Effector memory CD4-positive, alpha-beta T cell (primary cell): ENCODE results near the gene SPINK13.
"Not testable (repeated sequence)": the region's sequence is repeated elsewhere in the genome, so short reads cannot be mapped to it uniquely, and the experiment has no call there.

ENCODE experiments used
- DNase-seq, 3 donors: peaks; one replicate each; pipeline ENCODE4 v3.0.0-alpha.2; 2020
- H3K27ac ChIP-seq: 2 replicates; pipeline ENCODE4 v1.7.0; 2013; ENCODE audit warnings: mild to moderate bottlenecking, low read length, moderate library complexity; ENCODE audit not compliant: insufficient read depth, poor library complexity, severe bottlenecking
- H3K27me3 ChIP-seq: replicated peaks from 2 replicates; pipeline ENCODE4 v1.7.0; 2013; ENCODE audit warnings: mild to moderate bottlenecking, low read length; ENCODE audit not compliant: insufficient read depth, control insufficient read depth, poor library complexity, severe bottlenecking
- H3K36me3 ChIP-seq: 2 replicates; pipeline ENCODE4 v1.7.0; 2013; ENCODE audit warnings: mild to moderate bottlenecking, low read length, moderate library complexity; ENCODE audit not compliant: control insufficient read depth, insufficient read depth
- H3K4me1 ChIP-seq: 2 replicates; pipeline ENCODE4 v1.7.0; 2013; ENCODE audit warnings: low read length, mild to moderate bottlenecking; ENCODE audit not compliant: control insufficient read depth, insufficient read depth, poor library complexity, severe bottlenecking
- H3K4me3 ChIP-seq: 2 replicates; pipeline ENCODE4 v1.7.0; 2013; ENCODE audit warnings: low read length, low read depth, mild to moderate bottlenecking; ENCODE audit not compliant: insufficient read depth, poor library complexity, severe bottlenecking
- H3K9me3 ChIP-seq: 2 replicates; pipeline ENCODE4 v1.7.0; 2013; ENCODE audit warnings: mild to moderate bottlenecking, low read length, moderate library complexity; ENCODE audit not compliant: control insufficient read depth

SPINK13 gene

DNA sequence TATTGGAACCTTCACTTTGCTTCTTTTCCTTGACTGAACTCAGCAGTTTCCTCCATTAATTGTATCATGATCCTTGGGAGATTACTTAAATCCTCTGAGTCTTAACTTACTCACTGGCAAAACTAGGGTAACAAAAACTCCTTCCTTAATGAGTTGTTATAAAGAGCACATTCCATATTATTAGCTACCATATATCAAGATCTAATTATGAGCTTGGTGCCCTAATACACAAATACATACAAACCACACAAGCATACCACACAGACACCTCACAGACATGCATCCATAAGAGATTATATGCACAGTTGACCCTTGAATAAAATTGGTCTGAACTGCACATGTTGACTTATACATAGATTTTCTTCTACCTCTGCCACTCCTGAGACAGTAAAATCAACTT lies 41.2 kb downstream of the SPINK13 start:
- Histone ChIP-seq H3K9me3 (no peaks in the 10 kb centered on the region), H3K27ac (no peak overlapping the region), H3K4me3 (no peak overlapping the region), H3K27me3 (no peaks in the 10 kb centered on the region), H3K36me3 (no peaks in the 10 kb centered on the region), H3K4me1 (no peaks in the 10 kb centered on the region)
- no peak for DNase-seq

DNA sequence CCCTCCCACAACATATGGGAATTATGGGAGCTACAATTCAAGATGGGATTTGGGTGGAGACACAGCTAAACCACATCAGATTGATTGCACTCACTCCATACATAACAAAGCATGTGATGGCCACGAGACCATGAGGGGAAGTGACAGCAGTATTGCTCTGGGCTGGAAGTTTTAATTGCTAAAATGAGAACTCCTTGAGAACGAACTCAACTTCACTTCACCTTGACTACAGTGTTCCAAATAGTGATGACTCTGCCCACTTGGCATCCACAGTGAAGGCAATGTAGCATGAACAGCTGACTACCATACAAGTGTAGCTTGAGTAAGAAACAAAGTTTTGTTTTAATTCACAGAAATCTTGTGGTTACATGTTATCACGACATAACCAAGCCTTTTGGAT lies 42.9 kb downstream of the SPINK13 start:
- Histone ChIP-seq H3K4me3 (no peak overlapping the region), H3K36me3 (no peaks in the 10 kb centered on the region), H3K27me3 (no peaks in the 10 kb centered on the region), H3K27ac (no peak overlapping the region), H3K4me1 (no peaks in the 10 kb centered on the region), H3K9me3 (no peaks in the 10 kb centered on the region)
- no peak for DNase-seq

DNA sequence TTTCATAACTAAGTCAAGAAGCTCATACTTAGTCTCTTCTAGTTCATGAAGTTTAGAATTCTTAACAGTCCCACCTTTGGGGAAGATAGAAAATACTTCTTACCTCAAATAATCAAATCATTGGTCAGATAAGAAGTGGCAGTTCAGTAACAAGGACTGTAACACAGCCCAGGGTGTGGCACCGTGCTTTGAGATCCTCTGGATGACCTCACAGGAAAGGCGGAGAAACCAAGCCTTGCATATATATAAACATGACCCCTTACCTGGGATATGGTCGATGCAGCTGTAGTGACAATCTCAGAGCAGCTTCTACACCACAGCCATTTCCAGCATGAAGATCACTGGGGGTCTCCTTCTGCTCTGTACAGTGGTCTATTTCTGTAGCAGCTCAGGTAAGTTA lies 43.6 kb downstream of the SPINK13 start, which contains the start of gene SPINK7:
Gene SPINK7 (plus strand): TSS at position 271 of the 400 bp plus-strand sequence. CDS start 61 bp downstream, at position 332.
- Histone ChIP-seq H3K27ac (no peak within 1 kb of the TSS), H3K4me1 (no peaks in the 10 kb centered on the region), H3K27me3 (no peaks in the 10 kb centered on the region), H3K36me3 (no peaks in the 10 kb centered on the region), H3K9me3 (no peaks in the 10 kb centered on the region), H3K4me3 (no peak within 1 kb of the TSS)
- no peak for DNase-seq

DNA sequence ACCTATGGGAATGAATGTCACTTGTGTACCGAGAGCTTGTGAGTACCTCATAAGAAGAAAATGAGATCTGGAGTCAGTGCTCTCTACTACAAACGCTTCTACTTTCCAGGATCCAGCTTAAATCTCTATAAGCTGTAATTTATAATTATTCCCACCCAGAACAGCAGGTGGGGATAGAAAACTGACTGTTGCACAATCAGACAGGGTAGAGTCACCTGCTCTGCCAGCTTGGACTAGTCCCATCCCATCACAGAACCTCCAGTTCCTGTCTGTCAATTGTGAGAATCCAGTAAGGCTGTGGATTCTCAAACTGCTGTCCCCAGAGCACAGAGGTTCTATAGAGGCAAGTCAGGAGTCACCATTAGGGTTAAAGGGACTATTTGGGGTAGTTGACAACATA lies 45.6 kb downstream of the SPINK13 start:
- Histone ChIP-seq H3K36me3 (no peaks in the 10 kb centered on the region), H3K4me1 (no peaks in the 10 kb centered on the region), H3K27me3 (no peaks in the 10 kb centered on the region), H3K4me3 (no peak overlapping the region), H3K27ac (no peak overlapping the region), H3K9me3 (no peaks in the 10 kb centered on the region)
- no peak for DNase-seq

DNA sequence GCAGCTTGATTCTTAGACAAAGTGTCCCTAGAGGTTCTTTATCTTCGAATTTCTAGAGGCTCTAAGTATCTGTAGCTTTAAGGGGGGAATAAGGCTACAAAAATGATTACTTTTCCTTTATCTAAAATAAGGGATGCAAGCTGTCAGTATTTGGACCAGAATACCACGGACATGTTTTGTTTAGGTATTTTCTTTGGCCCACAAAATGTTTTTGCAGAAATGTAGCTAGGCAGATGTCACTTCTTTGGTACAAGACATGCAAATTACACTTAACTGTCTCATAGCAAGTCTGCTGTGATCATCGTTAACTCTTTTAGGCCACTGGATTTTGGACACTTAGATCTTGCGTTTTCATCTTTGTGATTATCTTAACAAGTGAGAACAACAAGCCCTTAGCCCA lies 46.1 kb downstream of the SPINK13 start:
- H3K9me3 ChIP-seq = no peaks in the 10 kb centered on the region
- no peaks in the 10 kb centered on the region for H3K36me3 ChIP-seq
- DNase-seq = no peak
- H3K27me3 ChIP-seq = no peaks in the 10 kb centered on the region
- no peak overlapping the region for H3K27ac ChIP-seq
- no peak overlapping the region for H3K4me3 ChIP-seq
- H3K4me1 ChIP-seq = no peaks in the 10 kb centered on the region

DNA sequence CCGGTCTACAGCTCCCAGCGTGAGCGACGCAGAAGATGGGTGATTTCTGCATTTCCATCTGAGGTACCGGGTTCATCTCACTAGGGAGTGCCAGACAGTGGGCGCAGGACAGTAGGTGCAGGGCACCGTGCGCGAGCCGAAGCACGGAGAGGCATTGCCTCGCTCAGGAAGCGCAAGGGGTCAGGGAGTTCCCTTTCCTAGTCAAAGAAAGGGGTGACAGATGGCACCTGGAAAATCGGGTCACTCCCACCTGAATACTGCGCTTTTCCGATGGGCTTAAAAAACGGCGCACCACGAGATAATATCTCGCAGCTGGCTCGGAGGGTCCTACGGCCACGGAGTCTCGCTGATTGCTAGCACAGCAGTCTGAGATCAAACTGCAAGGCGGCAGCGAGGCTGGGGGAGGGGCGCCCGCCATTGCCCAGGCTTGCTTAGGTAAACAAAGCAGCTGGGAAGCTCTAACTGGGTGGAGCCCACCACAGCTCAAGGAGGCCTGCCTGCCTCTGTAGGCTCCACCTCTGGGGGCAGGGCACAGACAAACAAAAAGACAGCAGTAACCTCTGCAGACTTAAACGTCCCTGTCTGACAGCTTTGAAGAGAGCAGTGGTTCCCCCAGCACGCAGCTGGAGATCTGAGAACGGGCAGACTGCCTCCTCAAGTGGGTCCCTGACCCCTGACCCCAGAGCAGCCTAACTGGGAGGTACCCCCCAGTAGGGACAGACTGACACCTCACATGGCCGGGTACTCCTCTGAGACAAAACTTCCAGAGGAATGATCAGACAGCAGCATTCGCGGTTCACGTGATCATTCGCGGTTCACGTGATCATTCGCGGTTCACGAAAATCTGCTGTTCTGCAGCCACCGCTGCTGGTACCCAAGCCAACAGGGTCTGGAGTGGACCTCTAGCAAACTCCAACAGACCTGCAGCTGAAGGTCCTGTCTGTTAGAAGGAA lies 51.7 kb downstream of the SPINK13 start:
- H3K27me3 ChIP-seq, H3K9me3 ChIP-seq, H3K27ac ChIP-seq, H3K36me3 ChIP-seq, H3K4me3 ChIP-seq, DNase-seq, H3K4me1 ChIP-seq: not testable (repeated sequence)

DNA sequence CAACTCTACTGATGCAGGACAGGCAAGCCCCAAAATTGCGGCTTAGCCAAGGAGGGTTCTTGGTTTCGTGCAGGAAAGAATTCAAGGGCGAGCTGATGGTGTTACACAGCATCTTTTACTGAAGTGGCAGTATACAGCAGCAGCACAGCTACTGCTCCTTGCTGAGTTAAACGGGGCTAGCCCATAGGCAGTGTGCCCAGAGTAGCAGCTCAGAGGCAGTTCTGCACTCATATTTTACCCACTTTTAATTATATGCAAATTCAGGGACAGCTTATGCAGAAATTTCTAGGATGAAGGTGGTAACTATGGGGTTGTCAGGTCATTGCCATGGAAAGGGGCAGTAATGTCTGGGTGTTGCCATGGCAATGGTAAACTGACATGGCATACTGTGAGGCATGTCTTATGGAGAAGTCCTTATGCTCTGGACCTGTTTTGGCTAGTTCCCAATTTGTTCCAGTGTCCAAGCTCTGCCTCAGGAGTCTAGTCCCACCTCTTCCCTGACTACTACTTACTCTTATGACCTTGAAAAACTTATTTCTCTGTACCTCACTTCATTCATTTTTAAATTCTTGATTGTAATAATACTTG lies 64.8 kb downstream of the SPINK13 start:
- Histone ChIP-seq H3K4me3 (no peak overlapping the region), H3K9me3 (no peaks in the 10 kb centered on the region), H3K4me1 (no peaks in the 10 kb centered on the region), H3K36me3 (no peaks in the 10 kb centered on the region), H3K27me3 (no peaks in the 10 kb centered on the region), H3K27ac (no peak overlapping the region)
- DNase-seq = no peak

DNA sequence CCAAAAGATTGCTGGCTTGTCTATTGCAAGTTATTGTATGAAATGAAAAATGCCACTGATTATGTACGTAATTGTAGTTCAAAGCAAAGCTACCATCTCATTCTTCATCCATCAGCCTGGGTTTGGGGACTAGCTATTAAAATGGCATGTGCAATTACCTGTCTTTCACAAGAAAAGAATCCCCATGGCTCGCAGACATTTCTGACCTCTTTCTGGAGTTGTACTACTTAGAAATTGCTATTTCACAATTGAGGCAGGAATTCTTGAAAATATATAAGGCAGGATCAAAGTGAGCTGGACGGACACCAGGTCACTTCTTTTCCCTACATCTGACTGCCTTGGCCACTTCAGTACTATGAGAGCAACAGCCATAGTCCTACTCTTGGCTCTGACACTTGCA lies 66.7 kb downstream of the SPINK13 start, which contains the start of gene SPINK9:
Gene SPINK9 (plus strand): TSS at position 301 of the 400 bp plus-strand sequence. CDS start 55 bp downstream, at position 356.
- no peaks in the 10 kb centered on the region for H3K27me3 ChIP-seq
- H3K4me1 ChIP-seq = no peaks in the 10 kb centered on the region
- H3K36me3 ChIP-seq = no peaks in the 10 kb centered on the region
- no peak within 1 kb of the TSS for H3K4me3 ChIP-seq
- no peak within 1 kb of the TSS for H3K27ac ChIP-seq
- H3K9me3 ChIP-seq = no peaks in the 10 kb centered on the region
- no peak for DNase-seq
